Measurements from ENCODE around the gene CBLC. TPM values are rescaled to one million over a fixed set of nuclear protein-coding genes. Genes with fewer than 3 reads are reported as not detected.

CBLC gene
- polyA plus RNA-seq, 1 donor from 2014 or later = not detected

GRCh38 chr19:44813070-44813840, 35.6 kb downstream of the CBLC start:
- Histone ChIP-seq H3K79me2 (replicated peaks; ENCODE audit: insufficient read depth, low read length) (no peaks in the 10 kb centered on the region), H3K9me2 (ENCODE audit: insufficient read depth, low read length) (no peaks in the 10 kb centered on the region), H3K4me2 (ENCODE audit: low read length) (no peak overlapping the region), H4K20me1 (ENCODE audit: insufficient read depth) (no peaks in the 10 kb centered on the region), H2AFZ (ENCODE audit: low read depth, low read length) (no peak overlapping the region), H3K27me3 (ENCODE audit: insufficient read depth, low read depth, low read length) (peaks cover 7% of the 10 kb centered on the region), H3K27ac (ENCODE audit: low read length) (no peak overlapping the region), H3F3A (ENCODE audit: insufficient read depth, low read length, poor library complexity, severe bottlenecking) (no peaks in the 10 kb centered on the region), H3K9me3 (ENCODE audit: low read length) (no peaks in the 10 kb centered on the region), H3K4me3 (ENCODE audit: low read length) (no peak overlapping the region), H3K36me3 (ENCODE audit: insufficient read depth, low read length) (no peaks in the 10 kb centered on the region), H3K9ac (ENCODE audit: low read length) (no peak overlapping the region)
- TF ChIP-seq SMC3 (conservative IDR thresholded peaks at IDR 0.05; ENCODE audit: poor library complexity) (no peak), POLR2AphosphoS5 (IDR thresholded peaks at IDR 0.05) (no peak), EP300 (conservative IDR thresholded peaks at IDR 0.05; ENCODE audit: poor library complexity, severe bottlenecking) (no peak), RAD21 (conservative IDR thresholded peaks at IDR 0.05) (no peak), TAF1 (IDR thresholded peaks at IDR 0.05; ENCODE audit: low read depth) (no peak), MXI1 (conservative IDR thresholded peaks at IDR 0.05; ENCODE audit: poor library complexity, severe bottlenecking) (no peak), EZH2 (IDR thresholded peaks at IDR 0.05; ENCODE audit: borderline replicate concordance, insufficient read depth, low read length, poor library complexity, severe bottlenecking) (no peak)
- TF ChIP-seq, protein P1, sequence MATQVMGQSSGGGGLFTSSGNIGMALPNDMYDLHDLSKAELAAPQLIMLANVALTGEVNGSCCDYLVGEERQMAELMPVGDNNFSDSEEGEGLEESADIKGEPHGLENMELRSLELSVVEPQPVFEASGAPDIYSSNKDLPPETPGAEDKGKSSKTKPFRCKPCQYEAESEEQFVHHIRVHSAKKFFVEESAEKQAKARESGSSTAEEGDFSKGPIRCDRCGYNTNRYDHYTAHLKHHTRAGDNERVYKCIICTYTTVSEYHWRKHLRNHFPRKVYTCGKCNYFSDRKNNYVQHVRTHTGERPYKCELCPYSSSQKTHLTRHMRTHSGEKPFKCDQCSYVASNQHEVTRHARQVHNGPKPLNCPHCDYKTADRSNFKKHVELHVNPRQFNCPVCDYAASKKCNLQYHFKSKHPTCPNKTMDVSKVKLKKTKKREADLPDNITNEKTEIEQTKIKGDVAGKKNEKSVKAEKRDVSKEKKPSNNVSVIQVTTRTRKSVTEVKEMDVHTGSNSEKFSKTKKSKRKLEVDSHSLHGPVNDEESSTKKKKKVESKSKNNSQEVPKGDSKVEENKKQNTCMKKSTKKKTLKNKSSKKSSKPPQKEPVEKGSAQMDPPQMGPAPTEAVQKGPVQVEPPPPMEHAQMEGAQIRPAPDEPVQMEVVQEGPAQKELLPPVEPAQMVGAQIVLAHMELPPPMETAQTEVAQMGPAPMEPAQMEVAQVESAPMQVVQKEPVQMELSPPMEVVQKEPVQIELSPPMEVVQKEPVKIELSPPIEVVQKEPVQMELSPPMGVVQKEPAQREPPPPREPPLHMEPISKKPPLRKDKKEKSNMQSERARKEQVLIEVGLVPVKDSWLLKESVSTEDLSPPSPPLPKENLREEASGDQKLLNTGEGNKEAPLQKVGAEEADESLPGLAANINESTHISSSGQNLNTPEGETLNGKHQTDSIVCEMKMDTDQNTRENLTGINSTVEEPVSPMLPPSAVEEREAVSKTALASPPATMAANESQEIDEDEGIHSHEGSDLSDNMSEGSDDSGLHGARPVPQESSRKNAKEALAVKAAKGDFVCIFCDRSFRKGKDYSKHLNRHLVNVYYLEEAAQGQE (IDR thresholded peaks at IDR 0.05; ENCODE audit: borderline replicate concordance) = no peak
- TF ChIP-seq, protein P2, sequence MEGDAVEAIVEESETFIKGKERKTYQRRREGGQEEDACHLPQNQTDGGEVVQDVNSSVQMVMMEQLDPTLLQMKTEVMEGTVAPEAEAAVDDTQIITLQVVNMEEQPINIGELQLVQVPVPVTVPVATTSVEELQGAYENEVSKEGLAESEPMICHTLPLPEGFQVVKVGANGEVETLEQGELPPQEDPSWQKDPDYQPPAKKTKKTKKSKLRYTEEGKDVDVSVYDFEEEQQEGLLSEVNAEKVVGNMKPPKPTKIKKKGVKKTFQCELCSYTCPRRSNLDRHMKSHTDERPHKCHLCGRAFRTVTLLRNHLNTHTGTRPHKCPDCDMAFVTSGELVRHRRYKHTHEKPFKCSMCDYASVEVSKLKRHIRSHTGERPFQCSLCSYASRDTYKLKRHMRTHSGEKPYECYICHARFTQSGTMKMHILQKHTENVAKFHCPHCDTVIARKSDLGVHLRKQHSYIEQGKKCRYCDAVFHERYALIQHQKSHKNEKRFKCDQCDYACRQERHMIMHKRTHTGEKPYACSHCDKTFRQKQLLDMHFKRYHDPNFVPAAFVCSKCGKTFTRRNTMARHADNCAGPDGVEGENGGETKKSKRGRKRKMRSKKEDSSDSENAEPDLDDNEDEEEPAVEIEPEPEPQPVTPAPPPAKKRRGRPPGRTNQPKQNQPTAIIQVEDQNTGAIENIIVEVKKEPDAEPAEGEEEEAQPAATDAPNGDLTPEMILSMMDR (IDR thresholded peaks at IDR 0.05; ENCODE audit: poor library complexity, severe bottlenecking) = no peak

GRCh38 chr19:44813841-44814470, 36.3 kb downstream of the CBLC start:
- Histone ChIP-seq H3K4me2 (ENCODE audit: low read length) (no peak overlapping the region), H3K27me3 (ENCODE audit: insufficient read depth, low read depth, low read length) (peaks cover 4% of the 10 kb centered on the region), H3K79me2 (replicated peaks; ENCODE audit: insufficient read depth, low read length) (no peaks in the 10 kb centered on the region), H3K4me3 (ENCODE audit: low read length) (no peak overlapping the region), H3K9me2 (ENCODE audit: insufficient read depth, low read length) (no peaks in the 10 kb centered on the region), H2AFZ (ENCODE audit: low read depth, low read length) (no peak overlapping the region), H3K27ac (ENCODE audit: low read length) (no peak overlapping the region), H3K9me3 (ENCODE audit: low read length) (no peaks in the 10 kb centered on the region), H3K9ac (ENCODE audit: low read length) (no peak overlapping the region), H3K36me3 (ENCODE audit: insufficient read depth, low read length) (no peaks in the 10 kb centered on the region), H4K20me1 (ENCODE audit: insufficient read depth) (no peaks in the 10 kb centered on the region), H3F3A (ENCODE audit: insufficient read depth, low read length, poor library complexity, severe bottlenecking) (no peaks in the 10 kb centered on the region)
- TF ChIP-seq EP300 (conservative IDR thresholded peaks at IDR 0.05; ENCODE audit: poor library complexity, severe bottlenecking) (no peak), RAD21 (conservative IDR thresholded peaks at IDR 0.05) (no peak), MXI1 (conservative IDR thresholded peaks at IDR 0.05; ENCODE audit: poor library complexity, severe bottlenecking) (no peak), SMC3 (conservative IDR thresholded peaks at IDR 0.05; ENCODE audit: poor library complexity) (no peak), TAF1 (IDR thresholded peaks at IDR 0.05; ENCODE audit: low read depth) (no peak), EZH2 (IDR thresholded peaks at IDR 0.05; ENCODE audit: borderline replicate concordance, insufficient read depth, low read length, poor library complexity, severe bottlenecking) (no peak), POLR2AphosphoS5 (IDR thresholded peaks at IDR 0.05) (no peak)
- TF ChIP-seq, protein P2 (IDR thresholded peaks at IDR 0.05; ENCODE audit: poor library complexity, severe bottlenecking) = no peak
- TF ChIP-seq, protein P1 (IDR thresholded peaks at IDR 0.05; ENCODE audit: borderline replicate concordance) = no peak

Data from neural cell (in vitro differentiated cells).